ENCODE results near the gene GRM5. TPM values are rescaled to one million over a fixed set of nuclear protein-coding genes. Genes with fewer than 3 reads are reported as not detected.

GRM5 gene
- total and polyA plus RNA-seq, 2 experiments from 2014 or later = 0.27 TPM; not detected in 1

GRCh38 chr11:88689548-88690240 is 376.1 kb downstream of the GRM5 start:
- Histone ChIP-seq H3K9me3 (ENCODE audit: low read depth) (no peaks in the 10 kb centered on the region), H3K4me3 (no peak overlapping the region), H2AFZ (no peak overlapping the region), H3K9me2 (replicated peaks; ENCODE audit: insufficient read depth) (no peaks in the 10 kb centered on the region), H3K27ac (no peak overlapping the region), H4K20me1 (ENCODE audit: insufficient read depth, poor library complexity, severe bottlenecking) (peaks cover 3% of the 10 kb centered on the region), H3K4me2 (no peak overlapping the region), H3K27me3 (no peaks in the 10 kb centered on the region), H3K36me3 (replicated peaks; ENCODE audit: insufficient read depth, low read depth) (no peaks in the 10 kb centered on the region), H3K4me1 (ENCODE audit: insufficient read depth) (no peaks in the 10 kb centered on the region), H3K79me2 (no peaks in the 10 kb centered on the region)
- TF ChIP-seq EZH2phosphoT487 (IDR thresholded peaks at IDR 0.05; ENCODE audit: low read depth, severe bottlenecking, unreplicated experiment) (no peak), EZH2 (IDR thresholded peaks at IDR 0.05; ENCODE audit: borderline replicate concordance) (no peak), CTCF (IDR thresholded peaks at IDR 0.05; ENCODE audit: poor library complexity) (no peak)
- no peak for DNase-seq (ENCODE audit: low spot score)
- 70% methylated on average over 6 of the region's 6 CpGs for WGBS (ENCODE audit: low lambda C conversion rate, missing lambda C conversion rate)

- Histone ChIP-seq H2AFZ (no peak overlapping the region), H3K9me3 (ENCODE audit: low read depth) (no peaks in the 10 kb centered on the region), H3K4me3 (no peak overlapping the region), H3K79me2 (no peaks in the 10 kb centered on the region), H3K9me2 (replicated peaks; ENCODE audit: insufficient read depth) (no peaks in the 10 kb centered on the region), H4K20me1 (ENCODE audit: insufficient read depth, poor library complexity, severe bottlenecking) (peaks cover 3% of the 10 kb centered on the region), H3K4me1 (ENCODE audit: insufficient read depth) (no peaks in the 10 kb centered on the region), H3K4me2 (no peak overlapping the region), H3K27ac (no peak overlapping the region), H3K36me3 (replicated peaks; ENCODE audit: insufficient read depth, low read depth) (no peaks in the 10 kb centered on the region), H3K27me3 (no peaks in the 10 kb centered on the region)
- WGBS (ENCODE audit: low lambda C conversion rate, missing lambda C conversion rate) = 73% methylated on average over 1 of the region's 1 CpG
- DNase-seq (ENCODE audit: low spot score) = no peak
- TF ChIP-seq EZH2 (IDR thresholded peaks at IDR 0.05; ENCODE audit: borderline replicate concordance) = no peak
- no peak for TF ChIP-seq EZH2phosphoT487 (IDR thresholded peaks at IDR 0.05; ENCODE audit: low read depth, severe bottlenecking, unreplicated experiment)
- TF ChIP-seq CTCF (IDR thresholded peaks at IDR 0.05; ENCODE audit: poor library complexity) = no peak
Measured at GRCh38 chr11:88683024-88683423, 382.8 kb downstream of the GRM5 start.

GRCh38 chr11:88680806-88681205 is 385.0 kb downstream of the GRM5 start:
- no peak overlapping the region for H3K4me2 ChIP-seq
- 100% methylated on average over 1 of the region's 1 CpG for WGBS (ENCODE audit: low lambda C conversion rate, missing lambda C conversion rate)

More at GRCh38 chr11:88680806-88681205, 385.0 kb downstream of the GRM5 start:
- Histone ChIP-seq H3K79me2 (no peaks in the 10 kb centered on the region), H3K9me2 (replicated peaks; ENCODE audit: insufficient read depth) (no peaks in the 10 kb centered on the region), H4K20me1 (ENCODE audit: insufficient read depth, poor library complexity, severe bottlenecking) (no peaks in the 10 kb centered on the region), H3K36me3 (replicated peaks; ENCODE audit: insufficient read depth, low read depth) (no peaks in the 10 kb centered on the region), H3K27me3 (no peaks in the 10 kb centered on the region), H3K9me3 (ENCODE audit: low read depth) (no peaks in the 10 kb centered on the region), H3K27ac (no peak overlapping the region), H3K4me3 (no peak overlapping the region), H3K4me1 (ENCODE audit: insufficient read depth) (no peaks in the 10 kb centered on the region), H2AFZ (no peak overlapping the region)
- no peak for DNase-seq (ENCODE audit: low spot score)
- TF ChIP-seq EZH2 (IDR thresholded peaks at IDR 0.05; ENCODE audit: borderline replicate concordance) (no peak), EZH2phosphoT487 (IDR thresholded peaks at IDR 0.05; ENCODE audit: low read depth, severe bottlenecking, unreplicated experiment) (no peak), CTCF (IDR thresholded peaks at IDR 0.05; ENCODE audit: poor library complexity) (no peak)

All from hepatocyte (in vitro differentiated cells).